Panc1 (cell line): Measurements from ENCODE around the gene DNM3. TPM values are rescaled to one million over a fixed set of nuclear protein-coding genes. Genes with fewer than 3 reads are reported as not detected.

ENCODE experiments used
- ATAC-seq: fragments of 200-7000 bp; cut with Tn5 transposase; 2 replicates; pipeline ENCODE4 v1.9.1; 2020; ENCODE audit warnings: mild to moderate bottlenecking, moderate library complexity
- BruUV-seq: library from RNA; stranded (reverse); fragments of 400-500 nt; replicated peaks from 2 replicates; lab custom pipeline; 2021; lab: Mats Ljungman, UMichigan
- CTCF ChIA-PET: fragments of 300-600 bp; sonication (Branson Sonifier 250); formaldehyde crosslinking; loops from one replicate; lab custom pipeline; 2022; ENCODE audit warnings: antibody characterized with exemption; lab: Charles Lee
- POLR2A ChIA-PET: fragments of 300-600 bp; sonication (Branson Sonifier 250); formaldehyde crosslinking; loops from one replicate; lab custom pipeline; 2022; ENCODE audit warnings: antibody characterized with exemption; lab: Charles Lee
- DNase-seq: peaks from one replicate; pipeline ENCODE4 v3.0.0-alpha.2; 2010; ENCODE audit warnings: low read depth, low spot score
- H3K27ac ChIP-seq: 2 replicates; pipeline ENCODE4 v1.5.1; 2011; ENCODE audit warnings: mild to moderate bottlenecking, low read length, inconsistent platforms
- H3K27me3 ChIP-seq: fragments of 200-500 bp; sonication (Bioruptor generic); 2 replicates; pipeline ENCODE4 v1.6.0; 2014; ENCODE audit warnings: low read length, inconsistent platforms; ENCODE audit not compliant: control insufficient read depth, insufficient read depth
- H3K36me3 ChIP-seq: fragments of 200-500 bp; sonication (Bioruptor generic); 2 replicates; pipeline ENCODE4 v1.5.1; 2014; ENCODE audit warnings: inconsistent platforms, mild to moderate bottlenecking, low read length, moderate library complexity; ENCODE audit not compliant: control insufficient read depth, insufficient read depth
- H3K4me1 ChIP-seq: 2 replicates; pipeline ENCODE4 v1.5.1; 2011; ENCODE audit warnings: inconsistent platforms, mild to moderate bottlenecking, low read length, moderate library complexity; ENCODE audit not compliant: control insufficient read depth, insufficient read depth
- H3K4me3 ChIP-seq, 2 experiments: 2 replicates each; pipeline ENCODE4 v1.5.1; 2011 to 2012; ENCODE audit warnings: low read depth in 2 of 2, low read length in 2 of 2, mild to moderate bottlenecking in 2 of 2, inconsistent platforms in 1 of 2, moderate library complexity in 1 of 2
- H3K9me3 ChIP-seq: fragments of 200-500 bp; sonication (Bioruptor generic); 2 replicates; pipeline ENCODE4 v1.5.1; 2014; ENCODE audit warnings: low read depth, mild to moderate bottlenecking, inconsistent platforms, low read length, moderate library complexity; ENCODE audit not compliant: control insufficient read depth, insufficient read depth
- POLR2AphosphoS5 ChIP-seq: IDR thresholded peaks from 2 replicates; pipeline ENCODE4 v1.6.1; 2012; ENCODE audit warnings: mild to moderate bottlenecking, low read depth, low read length, moderate library complexity
- REST ChIP-seq, 2 experiments: IDR thresholded peaks; 2 replicates each; pipeline ENCODE4 v1.6.1; 2011 to 2012; ENCODE audit warnings: low read depth in 2 of 2, control low read depth in 1 of 2, low read length in 1 of 2, mild to moderate bottlenecking in 1 of 2, moderate library complexity in 1 of 2; ENCODE audit not compliant: insufficient read depth in 1 of 2
- SIN3A ChIP-seq: IDR thresholded peaks from 2 replicates; pipeline ENCODE4 v1.6.1; 2012; ENCODE audit warnings: low read depth, mild to moderate bottlenecking, low read length, moderate library complexity, borderline replicate concordance; ENCODE audit not compliant: insufficient read depth
- TCF7L2 ChIP-seq: IDR thresholded peaks from 2 replicates; pipeline ENCODE4 v1.6.1; 2011; ENCODE audit warnings: mild to moderate bottlenecking, low read depth, low read length, inconsistent platforms
- in situ Hi-C: cut with HindIII; loops from 2 replicates; pipeline ENCODE4 v1.10.0; 2016; ENCODE audit warnings: low sequenced_read_pairs, low pct_unique_long_range_greater_than_20kb
- intact Hi-C: fragments of 100-400 bp; cut with micrococcal nuclease; formaldehyde crosslinking; loops from one replicate; pipeline ENCODE4 v1.10.0; 2022; ENCODE audit not compliant: unreplicated experiment
- total RNA-seq: library from RNA; stranded (reverse); gene quantifications from one replicate; pipeline ENCODE4 v1.2.1, GENCODE V29; 2021; ENCODE audit not compliant: unreplicated experiment
- TF ChIP-seq, protein P1 (sequence below): fragments of 450-650 bp; IDR thresholded peaks from 2 replicates; pipeline ENCODE4 v1.5.1; 2017; ENCODE audit warnings: mild to moderate bottlenecking

DNM3 gene
- total RNA-seq, 1 experiment from 2014 or later, result 0.46 TPM

- Histone ChIP-seq H3K4me3 (no peak overlapping the region), H3K27me3 (no peaks in the 10 kb centered on the region), H3K9me3 (no peaks in the 10 kb centered on the region), H3K4me1 (no peaks in the 10 kb centered on the region), H3K36me3 (no peaks in the 10 kb centered on the region), H3K27ac (no peak overlapping the region)
- ChIA-PET POLR2A (no interaction called here), CTCF (interaction anchor here (0.6 kb wide), 1 partner anchor 420 kb away, joined by 5 read pairs; no protein-coding TSS in a partner anchor)
- intact Hi-C loops (no loop called here), in situ Hi-C loops (no loop called here)
- ATAC-seq (no peak), DNase-seq (no peak)
- no TSS peak for BruUV-seq
- no peak for TF ChIP-seq POLR2AphosphoS5
- no peak for TF ChIP-seq TCF7L2
- TF ChIP-seq SIN3A, result no peak
- TF ChIP-seq, protein P1, sequence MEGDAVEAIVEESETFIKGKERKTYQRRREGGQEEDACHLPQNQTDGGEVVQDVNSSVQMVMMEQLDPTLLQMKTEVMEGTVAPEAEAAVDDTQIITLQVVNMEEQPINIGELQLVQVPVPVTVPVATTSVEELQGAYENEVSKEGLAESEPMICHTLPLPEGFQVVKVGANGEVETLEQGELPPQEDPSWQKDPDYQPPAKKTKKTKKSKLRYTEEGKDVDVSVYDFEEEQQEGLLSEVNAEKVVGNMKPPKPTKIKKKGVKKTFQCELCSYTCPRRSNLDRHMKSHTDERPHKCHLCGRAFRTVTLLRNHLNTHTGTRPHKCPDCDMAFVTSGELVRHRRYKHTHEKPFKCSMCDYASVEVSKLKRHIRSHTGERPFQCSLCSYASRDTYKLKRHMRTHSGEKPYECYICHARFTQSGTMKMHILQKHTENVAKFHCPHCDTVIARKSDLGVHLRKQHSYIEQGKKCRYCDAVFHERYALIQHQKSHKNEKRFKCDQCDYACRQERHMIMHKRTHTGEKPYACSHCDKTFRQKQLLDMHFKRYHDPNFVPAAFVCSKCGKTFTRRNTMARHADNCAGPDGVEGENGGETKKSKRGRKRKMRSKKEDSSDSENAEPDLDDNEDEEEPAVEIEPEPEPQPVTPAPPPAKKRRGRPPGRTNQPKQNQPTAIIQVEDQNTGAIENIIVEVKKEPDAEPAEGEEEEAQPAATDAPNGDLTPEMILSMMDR, result no peak
- no peak for TF ChIP-seq REST (IDR thresholded peaks at IDR 0.05; ENCODE audit: insufficient read depth in 1 of 2, low read depth in 2 of 2, low read length in 1 of 2)
These were observed 98.4 kb downstream of the DNM3 start for GRCh38 chr1:171939740-171940139.

DNA sequence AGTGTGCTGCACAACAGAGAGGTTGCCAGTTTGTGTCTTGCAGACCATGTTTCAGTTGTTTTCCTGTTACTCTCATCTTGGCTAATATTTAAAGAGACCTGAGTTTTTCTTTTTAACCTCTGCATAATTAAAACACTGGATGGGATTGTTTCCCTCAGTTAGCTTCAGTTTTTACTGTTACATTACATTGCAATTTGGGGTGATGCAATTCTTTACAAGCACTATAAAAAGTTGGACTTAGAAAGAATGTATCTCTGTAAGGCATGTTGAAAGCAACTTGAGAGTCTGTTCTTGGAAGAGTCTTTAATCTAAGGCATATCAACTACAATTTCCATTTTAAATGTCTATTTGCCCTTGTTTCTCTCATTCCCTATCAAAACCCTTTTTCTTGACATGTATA lies 99.1 kb downstream of the DNM3 start:
- Histone ChIP-seq H3K9me3 (no peaks in the 10 kb centered on the region), H3K36me3 (no peaks in the 10 kb centered on the region), H3K27me3 (no peaks in the 10 kb centered on the region), H3K4me1 (no peaks in the 10 kb centered on the region), H3K27ac (no peak overlapping the region), H3K4me3 (no peak overlapping the region)
- DNase-seq, result no peak
- POLR2A ChIA-PET, result no interaction called here
- ATAC-seq, result no peak
- in situ Hi-C loops, result no loop called here
- no TSS peak for BruUV-seq
- CTCF ChIA-PET, result no interaction called here
- TF ChIP-seq POLR2AphosphoS5 (no peak), TCF7L2 (no peak), SIN3A (no peak), REST (IDR thresholded peaks at IDR 0.05; ENCODE audit: insufficient read depth in 1 of 2, low read depth in 2 of 2, low read length in 1 of 2) (no peak)
- TF ChIP-seq, protein P1, result no peak
- intact Hi-C loops, result no loop called here
